WTC11 (cell line): ENCODE data around the gene TMEM185A. TPM values are rescaled to one million over a fixed set of nuclear protein-coding genes. Genes with fewer than 3 reads are reported as not detected.
"Not testable (repeated sequence)": the region's sequence is repeated elsewhere in the genome, so short reads cannot be mapped to it uniquely, and the experiment has no call there.

Experiments
- ATAC-seq: fragments of 200-7000 bp; cut with Tn5 transposase; 2 replicates; pipeline ENCODE4 v1.10.0; 2021; ENCODE audit warnings: mild to moderate bottlenecking, moderate library complexity
- CTCF ChIA-PET: fragments of 300-600 bp; sonication (Branson Sonifier 250); formaldehyde crosslinking; loops from one replicate; lab custom pipeline; 2021; ENCODE audit warnings: antibody characterized with exemption; lab: Charles Lee
- POLR2A ChIA-PET: fragments of 350-600 bp; sonication (Branson Sonifier 250); formaldehyde crosslinking; loops from one replicate; lab custom pipeline; 2021; ENCODE audit warnings: antibody characterized with exemption; lab: Charles Lee
- DNase-seq: peaks from one replicate; pipeline ENCODE4 v3.0.0; 2021; ENCODE audit warnings: low spot score
- H3K27ac Mint-ChIP-seq: 2 replicates; pipeline ENCODE4 v1.8.0; 2021; ENCODE audit warnings: mixed read lengths
- H3K27me3 Mint-ChIP-seq: 2 replicates; pipeline ENCODE4 v1.8.0; 2021; ENCODE audit warnings: low read depth, mild to moderate bottlenecking, moderate library complexity, mixed read lengths
- H3K36me3 Mint-ChIP-seq: 2 replicates; pipeline ENCODE4 v1.8.0; 2021; ENCODE audit warnings: mixed read lengths
- H3K4me1 Mint-ChIP-seq: 2 replicates; pipeline ENCODE4 v1.8.0; 2022; ENCODE audit warnings: mixed read lengths
- H3K4me3 Mint-ChIP-seq: 2 replicates; pipeline ENCODE4 v1.8.0; 2021; ENCODE audit warnings: mild to moderate bottlenecking, moderate library complexity, mixed read lengths
- H3K9me3 Mint-ChIP-seq: 2 replicates; pipeline ENCODE4 v1.8.0; 2021; ENCODE audit warnings: mixed read lengths
- GABPB1 ChIP-seq: sonication (generic); formaldehyde crosslinking; IDR thresholded peaks from 2 replicates; pipeline ENCODE4 v1.8.1; 2023; ENCODE audit warnings: mild to moderate bottlenecking, missing genetic modification reagents
- NFATC4 ChIP-seq: fragments of 250-450 bp; sonication (Bioruptor Pico); IDR thresholded peaks from 2 replicates; pipeline ENCODE4 v1.9.0; 2021; ENCODE audit warnings: mild to moderate bottlenecking
- NR3C1 ChIP-seq: sonication (generic); formaldehyde crosslinking; conservative IDR thresholded peaks from 2 replicates; pipeline ENCODE4 v1.8.1; 2023; ENCODE audit warnings: low read depth, mild to moderate bottlenecking, missing genetic modification reagents
- TCF7 ChIP-seq: sonication (generic); formaldehyde crosslinking; IDR thresholded peaks from 2 replicates; pipeline ENCODE4 v1.8.0; 2022; ENCODE audit warnings: mild to moderate bottlenecking, low read depth, missing genetic modification reagents, moderate library complexity
- ZNF671 ChIP-seq: fragments of 250-450 bp; sonication (Bioruptor Pico); IDR thresholded peaks from 2 replicates; pipeline ENCODE4 v1.8.0; 2021; ENCODE audit warnings: mild to moderate bottlenecking
- total RNA-seq: library from RNA; stranded (reverse); gene quantifications from 3 replicates; pipeline ENCODE4 v1.2.3, GENCODE V29; 2021
- TF ChIP-seq, protein P1 (sequence below): sonication (generic); formaldehyde crosslinking; conservative IDR thresholded peaks from 2 replicates; pipeline ENCODE4 v1.8.1; 2022; ENCODE audit warnings: mild to moderate bottlenecking, missing genetic modification reagents

Gene TMEM185A
- total RNA-seq, 1 experiment from 2014 or later: 20.2 TPM

DNA sequence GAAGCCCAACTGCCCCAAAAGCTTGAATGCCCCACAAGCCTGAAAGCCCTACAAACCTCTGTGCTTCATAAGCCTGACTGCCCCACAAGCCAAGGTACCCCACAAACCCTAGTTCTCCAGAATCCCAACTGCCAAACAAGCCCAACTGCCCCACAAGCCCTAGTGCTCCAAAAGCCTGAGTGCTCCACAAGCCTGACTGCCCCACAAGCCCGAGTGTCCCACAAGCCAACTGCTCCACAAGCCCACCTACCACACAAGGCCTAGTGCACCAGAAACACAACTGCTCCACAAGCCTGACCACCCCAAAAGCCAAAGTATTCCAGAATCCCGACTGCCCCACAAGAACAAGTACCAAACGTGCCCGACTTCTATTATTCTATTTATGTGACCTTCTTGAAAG, 68.2 kb downstream of the TMEM185A start:
- Mint-ChIP-seq H3K27ac (no peak overlapping the region), H3K36me3 (peaks cover 14% of the 10 kb centered on the region), H3K4me1 (no peaks in the 10 kb centered on the region), H3K9me3 (peaks cover 19% of the 10 kb centered on the region), H3K27me3 (no peaks in the 10 kb centered on the region; the same call in 1 of the 2 replicates), H3K4me3 (no peak overlapping the region)
- CTCF ChIA-PET: no interaction called here
- no peak for TF ChIP-seq NR3C1 (CRISPR knock-in tag)
- no peak for TF ChIP-seq GABPB1
- no peak for TF ChIP-seq ZNF671 (CRISPR knock-in tag)
- no peak for TF ChIP-seq TCF7 (CRISPR knock-in tag)
- TF ChIP-seq, protein P1, sequence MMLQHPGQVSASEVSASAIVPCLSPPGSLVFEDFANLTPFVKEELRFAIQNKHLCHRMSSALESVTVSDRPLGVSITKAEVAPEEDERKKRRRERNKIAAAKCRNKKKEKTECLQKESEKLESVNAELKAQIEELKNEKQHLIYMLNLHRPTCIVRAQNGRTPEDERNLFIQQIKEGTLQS: no peak
- TF ChIP-seq NFATC4: no peak
- ATAC-seq (no peak), DNase-seq (no peak)
- POLR2A ChIA-PET: no interaction called here

DNA sequence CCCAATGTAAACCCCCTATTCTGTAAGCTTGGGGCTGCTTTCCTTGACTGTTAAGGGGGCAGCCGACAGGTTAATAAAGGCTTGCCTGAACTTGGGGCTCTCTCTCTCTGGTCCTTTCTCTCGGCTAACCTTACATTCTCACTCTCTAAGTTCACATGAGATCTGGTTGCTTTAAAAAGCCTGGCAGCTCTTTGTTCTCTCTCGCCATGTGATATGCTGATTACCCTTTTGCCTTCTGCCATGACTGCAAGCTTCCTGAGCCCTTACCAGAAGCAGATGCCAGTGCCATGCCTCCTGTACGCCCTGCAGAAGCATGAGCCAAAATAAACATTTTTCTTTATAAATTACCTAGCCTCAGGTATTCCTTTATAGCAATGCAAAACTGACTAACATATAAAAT, 76.3 kb downstream of the TMEM185A start:
- DNase-seq, H3K4me1 Mint-ChIP-seq, H3K27ac Mint-ChIP-seq, H3K36me3 Mint-ChIP-seq, H3K9me3 Mint-ChIP-seq, H3K27me3 Mint-ChIP-seq, POLR2A ChIA-PET, CTCF ChIA-PET, H3K4me3 Mint-ChIP-seq: not testable (repeated sequence)
- peak; percentile 43; the same call in 1 of the 2 replicates for ATAC-seq

DNA sequence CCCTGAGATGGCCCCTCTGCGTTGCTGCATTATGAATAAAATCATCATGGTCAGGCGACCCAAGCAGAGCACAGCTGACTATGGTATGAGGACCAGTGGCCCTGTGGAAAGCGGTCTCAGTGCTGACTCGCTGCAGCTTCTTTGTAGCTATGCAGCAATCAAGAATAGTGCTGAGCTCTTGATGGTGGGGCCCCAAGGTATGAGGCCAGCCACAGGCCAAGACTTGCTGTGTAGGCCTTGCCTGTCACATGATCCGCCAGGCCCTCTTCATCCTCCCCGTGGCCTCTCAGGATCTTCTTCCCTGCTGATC, 79.7 kb downstream of the TMEM185A start:
- POLR2A ChIA-PET, H3K27me3 Mint-ChIP-seq, H3K4me3 Mint-ChIP-seq, H3K9me3 Mint-ChIP-seq, H3K4me1 Mint-ChIP-seq, DNase-seq, CTCF ChIA-PET, H3K36me3 Mint-ChIP-seq, H3K27ac Mint-ChIP-seq, ATAC-seq: not testable (repeated sequence)

DNA sequence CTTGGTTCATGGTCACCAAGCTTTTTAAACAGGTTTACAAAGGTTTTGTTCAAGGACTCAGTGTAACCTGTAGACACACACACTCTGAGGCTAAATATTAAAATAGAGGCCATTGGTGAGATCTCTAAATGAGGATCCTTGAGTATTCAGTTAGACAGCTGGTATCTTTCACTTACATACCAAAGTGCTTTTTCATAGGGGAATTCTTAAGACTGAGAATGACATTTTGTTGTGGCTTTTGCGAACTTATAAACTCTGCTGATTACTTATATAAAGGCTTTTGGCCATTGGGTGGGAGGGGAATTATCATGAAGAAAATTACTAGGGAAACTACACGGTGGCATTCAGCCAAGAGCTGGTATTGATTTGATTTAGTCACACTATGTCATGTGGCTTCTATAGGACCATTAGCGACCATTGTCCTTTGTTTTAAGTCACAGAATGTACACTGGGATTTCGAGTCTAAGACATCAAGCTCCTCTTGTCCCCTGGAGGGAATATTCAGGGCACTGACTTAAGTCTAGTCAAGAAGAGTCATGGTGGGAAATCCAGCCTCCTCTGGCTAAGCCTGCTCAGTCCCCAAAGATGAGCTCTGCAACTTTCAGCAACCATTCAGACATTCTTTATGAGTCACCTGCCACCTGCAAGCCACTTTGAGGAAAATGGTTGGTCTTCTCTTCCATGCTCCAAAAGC, 80.2 kb downstream of the TMEM185A start:
- DNase-seq, H3K27me3 Mint-ChIP-seq, H3K27ac Mint-ChIP-seq, ATAC-seq, H3K9me3 Mint-ChIP-seq, POLR2A ChIA-PET, H3K36me3 Mint-ChIP-seq, H3K4me3 Mint-ChIP-seq, CTCF ChIA-PET, H3K4me1 Mint-ChIP-seq: not testable (repeated sequence)

DNA sequence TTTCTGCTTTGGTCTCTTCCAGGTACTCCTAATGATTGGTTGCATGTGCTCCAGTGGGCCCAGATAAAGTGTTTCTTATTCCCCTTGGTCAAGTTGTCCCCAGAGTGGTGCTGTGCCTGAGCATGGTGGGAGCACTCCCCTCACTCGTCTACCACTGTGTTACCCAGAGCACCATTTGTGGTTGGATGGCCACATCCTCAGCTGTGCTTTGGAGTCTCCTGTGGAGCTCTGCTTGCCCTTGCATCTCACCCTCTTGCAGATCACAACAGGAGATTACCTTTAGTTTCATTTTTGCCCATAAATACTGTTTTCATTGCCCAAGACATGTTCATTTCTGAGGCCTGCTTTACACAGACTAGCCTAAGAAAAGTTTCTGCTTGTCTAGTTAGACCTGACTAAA, 81.1 kb downstream of the TMEM185A start:
- H3K27me3 Mint-ChIP-seq, ATAC-seq, H3K9me3 Mint-ChIP-seq, DNase-seq, H3K4me3 Mint-ChIP-seq, H3K4me1 Mint-ChIP-seq, H3K36me3 Mint-ChIP-seq, H3K27ac Mint-ChIP-seq, POLR2A ChIA-PET, CTCF ChIA-PET: not testable (repeated sequence)

DNA sequence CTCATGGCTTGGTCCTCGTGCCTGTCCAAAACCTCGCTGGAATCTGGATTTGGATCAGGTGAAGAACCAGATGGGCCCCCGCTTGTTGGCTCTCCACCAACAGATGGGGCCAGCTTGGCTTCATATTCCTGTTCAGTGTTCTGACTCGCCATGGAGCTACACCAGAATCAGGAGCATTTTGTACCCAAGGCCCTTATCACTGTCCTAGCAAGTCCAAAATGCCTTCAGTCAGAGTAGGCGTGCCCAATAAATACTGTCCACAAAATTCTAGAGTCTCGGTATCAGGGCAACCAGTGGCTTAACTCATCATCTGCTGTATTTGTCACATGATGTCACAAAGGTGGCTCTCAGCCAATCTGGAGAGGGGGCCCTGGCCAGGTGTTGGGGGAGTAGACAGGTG, 81.9 kb downstream of the TMEM185A start, which contains the start of gene HSFX3:
Gene HSFX3 (minus strand): TSS at position 224 of the 400 bp plus-strand sequence. CDS start 72 bp downstream, at position 152.
- H3K27ac Mint-ChIP-seq, POLR2A ChIA-PET, H3K9me3 Mint-ChIP-seq, H3K27me3 Mint-ChIP-seq, H3K4me1 Mint-ChIP-seq, H3K36me3 Mint-ChIP-seq, DNase-seq, ATAC-seq, H3K4me3 Mint-ChIP-seq, CTCF ChIA-PET: not testable (repeated sequence)

DNA sequence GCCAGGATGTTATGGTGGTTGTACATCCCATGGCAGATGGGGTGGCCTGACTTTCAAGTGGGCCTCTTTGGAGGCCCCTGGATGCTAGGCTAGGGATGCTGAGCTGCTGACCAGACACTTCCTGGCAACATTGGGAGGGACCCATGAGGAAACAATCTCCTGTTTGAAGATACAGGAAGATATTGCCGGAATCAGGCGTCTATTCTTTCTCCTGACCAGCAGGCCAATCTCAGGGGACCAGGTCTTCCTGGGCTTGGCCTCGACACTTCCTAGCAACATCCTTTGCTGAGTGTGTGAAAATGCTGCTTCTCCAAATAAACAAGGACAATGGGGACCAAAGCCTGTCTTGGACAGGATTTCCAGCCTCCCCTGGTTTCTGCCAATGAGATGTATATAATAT, 83.8 kb downstream of the TMEM185A start:
- H3K27me3 Mint-ChIP-seq, H3K4me1 Mint-ChIP-seq, POLR2A ChIA-PET, H3K27ac Mint-ChIP-seq, H3K4me3 Mint-ChIP-seq, H3K9me3 Mint-ChIP-seq, DNase-seq, H3K36me3 Mint-ChIP-seq, CTCF ChIA-PET, ATAC-seq: not testable (repeated sequence)

DNA sequence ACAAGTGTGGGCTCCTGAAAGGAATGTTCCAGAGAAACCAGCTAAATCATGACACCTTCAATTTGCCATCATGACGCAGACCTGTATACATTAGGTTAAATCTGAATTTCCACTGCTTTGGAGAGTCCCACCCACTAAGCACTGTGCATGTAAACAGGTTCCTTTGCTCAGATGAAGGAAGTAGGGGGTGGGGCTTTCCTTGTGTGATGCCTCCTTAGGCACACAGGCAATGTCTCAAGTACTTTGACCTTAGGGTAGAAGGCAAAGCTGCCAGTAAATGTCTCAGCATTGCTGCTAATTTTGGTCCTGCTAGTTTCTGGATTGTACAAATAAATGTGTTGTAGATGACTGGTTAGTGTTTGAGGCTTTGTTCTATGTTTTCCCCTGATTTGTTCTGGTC, 84.6 kb downstream of the TMEM185A start:
- H3K36me3 Mint-ChIP-seq, H3K9me3 Mint-ChIP-seq, H3K27ac Mint-ChIP-seq, POLR2A ChIA-PET, ATAC-seq, H3K27me3 Mint-ChIP-seq, DNase-seq, CTCF ChIA-PET, H3K4me1 Mint-ChIP-seq, H3K4me3 Mint-ChIP-seq: not testable (repeated sequence)

Other genes with a start within 250 kb of the TMEM185A start
- 13.3 to 21.7 TPM (median 18.0 TPM) in 3 replicates for gene IDS, start 126.5 kb downstream of the TMEM185A start, total RNA-seq
- gene EOLA1, start 90.8 kb downstream of the TMEM185A start, total RNA-seq: 5.4 to 7.7 TPM (median 6.1 TPM) in 3 replicates
- not detected in 3 replicates for gene HSFX3, start 81.9 kb downstream of the TMEM185A start, total RNA-seq
- 0.11 to 0.35 TPM (median 0.14 TPM) in 3 replicates for gene MAGEA9B, start 44.3 kb downstream of the TMEM185A start, total RNA-seq
- gene HSFX2, start 36.5 kb downstream of the TMEM185A start, total RNA-seq: 0.37 TPM in 1 of 3 replicates, not detected in the others
- gene MAGEA11, start 80.3 kb upstream of the TMEM185A start, total RNA-seq: not detected in 3 replicates
- 0.48 to 0.85 TPM (median 0.66 TPM) in 3 replicates for gene HSFX1, start 142.3 kb upstream of the TMEM185A start, total RNA-seq
- gene MAGEA9, start 150.1 kb upstream of the TMEM185A start, total RNA-seq: not detected in 3 replicates
- not detected in 3 replicates for gene MAGEA8, start 249.4 kb upstream of the TMEM185A start, total RNA-seq